Activated CD8-positive, alpha-beta memory T cell treated with anti-CD3 and anti-CD28 coated beads, Interleukin-2, amount 50 U/mL, for 24 hours (primary cell): ENCODE results near the gene HYDIN.
"Not testable (repeated sequence)": the region's sequence is repeated elsewhere in the genome, so short reads cannot be mapped to it uniquely, and the experiment has no call there.

Experiments used
- DNase-seq: peaks from one replicate; pipeline ENCODE4 v3.0.0-alpha.2; 2020; ENCODE audit errors: extremely low read depth

Gene HYDIN

DNA sequence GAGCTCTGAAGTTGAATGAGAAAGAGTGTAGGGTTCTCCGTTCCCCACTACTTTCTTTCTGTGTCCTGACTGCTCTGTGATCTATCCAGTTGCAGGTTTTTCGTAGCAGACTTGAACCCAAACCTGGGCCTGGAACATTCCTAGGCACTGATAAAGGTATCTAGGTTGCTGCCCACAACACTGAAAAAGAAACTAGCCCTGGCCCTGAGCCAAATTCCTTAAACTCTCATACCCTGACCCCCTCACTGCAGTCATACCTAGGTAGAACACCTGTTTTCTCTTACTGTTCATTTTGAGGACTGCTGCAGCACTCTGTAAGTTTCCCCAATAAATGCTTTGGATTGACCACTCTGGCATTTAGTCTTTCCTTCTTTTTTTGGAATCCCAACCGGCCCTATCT lies 5.4 kb downstream of the HYDIN start:
- no peak for DNase-seq

DNA sequence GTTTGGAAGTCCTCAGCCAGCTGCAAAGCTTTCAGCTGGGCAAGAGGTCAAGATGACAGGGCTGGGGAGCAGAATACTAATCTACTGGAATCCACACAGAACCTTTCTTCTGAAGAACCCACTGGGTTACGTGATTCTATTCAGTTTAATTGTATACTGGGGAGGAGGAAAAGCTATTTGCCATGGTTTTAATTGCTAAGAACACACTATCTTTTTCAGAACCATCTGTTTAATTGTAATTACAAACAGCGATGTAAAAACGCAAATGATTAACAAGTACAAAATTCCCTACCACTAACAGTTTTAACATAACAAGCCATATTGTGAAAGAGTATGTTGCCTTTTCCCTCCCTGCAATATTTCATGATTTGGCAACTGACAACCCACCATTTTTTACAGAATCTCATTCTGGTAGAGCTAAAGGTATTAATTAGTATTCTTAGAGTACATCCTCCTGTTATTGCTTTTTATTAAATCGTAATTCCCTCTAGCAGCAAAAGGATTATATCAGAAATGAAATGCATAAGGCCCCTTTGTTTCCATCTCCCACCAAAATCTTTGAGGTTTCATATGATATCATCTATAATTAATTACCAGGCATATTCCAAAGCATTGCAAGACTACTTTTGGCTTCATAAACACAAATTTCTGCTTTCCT lies 12.1 kb downstream of the HYDIN start:
- no peak for DNase-seq

DNA sequence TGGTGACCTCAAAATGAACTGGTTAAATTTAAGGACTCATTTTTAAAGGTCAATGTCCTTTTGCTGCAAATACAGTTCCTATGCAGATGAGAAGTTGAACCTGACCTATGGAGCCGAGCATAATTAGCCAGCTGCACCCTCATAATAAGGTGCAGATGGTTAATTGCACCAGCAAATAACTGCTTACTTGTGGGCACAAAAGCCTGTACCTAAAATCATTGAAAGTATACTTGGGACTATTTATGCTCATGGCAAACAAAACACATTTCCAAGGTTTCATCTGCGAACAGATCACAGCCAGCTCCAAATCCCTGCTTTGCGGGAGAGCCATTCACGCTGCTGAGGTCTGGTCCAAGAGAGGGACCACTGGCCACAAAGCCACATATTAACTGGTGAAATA lies 13.0 kb downstream of the HYDIN start:
- no peak for DNase-seq

GRCh38 chr16:71216714-71217113 lies 13.8 kb downstream of the HYDIN start:
- DNase-seq = no peak

DNA sequence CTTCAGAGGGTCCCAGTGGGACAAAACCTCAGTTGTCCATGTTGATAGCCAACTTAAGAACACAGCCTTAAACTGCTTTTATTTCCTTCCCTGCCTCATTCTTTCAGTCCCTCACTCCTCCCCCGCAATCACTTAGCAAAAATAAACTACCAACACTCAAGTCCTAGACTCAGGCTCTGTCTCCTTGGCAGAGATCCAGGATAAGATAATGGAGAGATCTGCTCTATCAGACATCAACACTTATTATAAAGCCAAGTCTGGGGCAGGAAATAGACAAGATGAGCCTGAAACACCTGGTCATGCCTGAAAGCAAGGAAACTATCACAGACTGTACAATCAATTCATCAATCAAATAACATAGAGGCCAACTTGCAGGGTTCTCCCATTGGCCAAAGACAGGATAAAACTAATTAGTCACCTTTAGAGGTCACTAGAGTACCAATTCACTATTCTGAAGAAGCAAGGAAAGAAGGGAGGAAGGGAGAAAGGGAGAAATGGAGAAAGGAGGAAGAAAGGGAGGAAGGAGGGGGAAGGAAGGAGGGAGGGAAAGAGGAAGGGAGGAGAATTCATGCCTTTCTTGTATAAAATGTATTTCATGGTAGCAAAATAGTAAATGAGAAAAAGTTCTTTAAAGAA lies 15.7 kb downstream of the HYDIN start:
- no peak for DNase-seq

DNA sequence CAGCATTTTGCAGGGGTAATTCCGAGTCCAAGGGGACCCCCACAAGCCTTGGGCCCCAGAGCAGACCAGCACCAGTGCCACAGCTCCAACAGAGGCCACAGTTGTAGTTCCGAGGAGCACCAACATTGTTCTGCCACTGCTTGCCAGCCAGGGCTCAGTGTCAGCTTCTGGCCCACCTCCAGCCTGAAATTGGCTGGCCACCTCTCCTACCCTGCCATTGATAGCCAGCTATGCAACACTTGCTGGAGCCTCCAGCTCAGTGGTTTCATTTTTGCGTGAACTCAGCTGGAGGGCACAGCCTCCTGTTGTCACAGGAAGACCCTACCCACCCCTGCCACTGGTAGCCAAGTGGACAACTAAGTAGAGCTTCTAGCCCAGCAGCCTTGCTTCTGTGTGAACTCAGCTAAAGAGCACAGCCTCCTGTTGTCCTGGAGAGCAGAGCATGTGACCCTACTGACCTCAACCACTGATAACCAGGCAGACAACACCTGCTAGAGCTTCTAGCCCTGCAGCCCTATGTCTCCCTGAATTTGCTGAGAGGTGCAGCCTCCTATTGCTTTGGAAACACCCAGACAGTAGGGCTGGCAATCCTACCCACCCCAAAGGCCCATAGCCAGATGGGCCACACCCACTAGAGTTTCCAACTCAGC lies 24.9 kb downstream of the HYDIN start:
- DNase-seq = no peak

DNA sequence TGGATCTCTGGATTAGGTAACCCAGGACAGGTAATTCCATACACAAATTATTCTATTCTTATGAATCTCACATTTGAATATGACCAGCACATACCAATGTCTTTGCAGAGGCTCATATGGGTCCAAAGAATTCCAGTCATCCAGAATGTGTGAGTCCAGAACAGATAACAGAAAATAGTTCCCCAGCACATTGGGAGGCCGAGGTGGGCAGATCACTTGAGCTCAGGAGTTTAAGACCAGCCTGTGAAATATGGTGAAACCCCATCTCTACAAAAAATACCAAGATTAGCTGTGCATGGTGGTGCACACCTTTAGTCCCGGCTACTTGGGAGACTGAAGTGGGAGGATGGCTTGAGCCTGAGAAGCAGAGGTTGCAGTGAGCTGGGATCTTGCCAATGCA lies 26.9 kb downstream of the HYDIN start:
- DNase-seq = no peak

DNA sequence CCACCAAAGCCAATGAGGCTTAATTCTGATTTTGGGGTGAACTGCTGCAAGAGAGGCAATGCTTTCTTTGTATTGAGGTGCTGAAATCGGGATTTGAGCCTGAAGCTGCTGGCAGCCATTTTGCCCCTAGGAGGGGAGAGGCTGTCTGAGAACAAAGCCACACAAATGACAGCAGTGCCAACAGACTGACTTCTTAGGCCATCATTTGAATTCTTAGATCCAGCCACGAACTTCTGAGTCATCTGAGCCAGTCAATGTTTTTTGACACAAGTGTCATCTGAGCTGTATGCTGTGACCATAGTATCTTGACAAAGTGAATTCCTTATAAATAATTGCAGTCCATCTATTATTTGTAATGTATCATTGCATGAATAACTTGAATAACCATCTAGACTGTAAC lies 29.0 kb downstream of the HYDIN start:
- DNase-seq = no peak

DNA sequence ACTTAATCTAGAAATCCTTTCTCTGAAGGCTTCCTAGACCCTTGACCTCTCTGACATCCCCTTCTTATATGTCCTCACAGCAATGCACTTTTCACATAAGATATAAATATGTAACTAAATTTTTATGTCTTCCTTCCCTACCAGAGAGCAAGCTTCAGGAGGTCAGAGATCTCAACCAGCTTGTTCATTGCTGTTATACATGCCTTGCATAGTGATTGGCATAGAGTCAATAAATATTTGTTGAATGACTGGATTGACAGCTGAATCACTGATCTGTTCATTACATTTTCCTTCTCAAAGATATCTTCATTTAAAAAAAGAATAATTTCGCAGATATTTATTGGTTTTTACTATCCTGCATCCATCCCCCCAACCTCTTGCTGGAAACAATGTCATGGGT lies 29.5 kb downstream of the HYDIN start:
- no peak for DNase-seq

- no peak for DNase-seq
Measured at GRCh38 chr16:71198408-71198807, 32.1 kb downstream of the HYDIN start.

DNA sequence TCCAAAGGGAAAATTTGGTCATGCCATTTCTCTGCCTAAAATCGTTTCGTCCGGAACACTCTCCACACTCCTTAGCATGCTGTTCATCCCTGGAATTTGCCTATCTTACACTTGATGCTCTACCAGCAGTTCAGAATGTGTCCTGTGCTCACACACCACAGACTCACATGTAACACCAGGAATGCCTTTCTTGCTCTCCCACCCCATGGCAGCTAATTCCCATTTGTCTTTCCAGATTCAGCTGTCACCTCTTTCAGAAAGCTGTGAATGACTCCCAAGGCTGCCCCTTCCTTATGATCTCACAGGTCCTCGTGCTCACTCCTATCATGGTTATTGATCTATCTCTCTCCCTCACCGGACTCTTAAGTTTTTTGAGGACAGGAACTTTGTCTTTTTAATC lies 38.1 kb downstream of the HYDIN start:
- DNase-seq = no peak

GRCh38 chr16:71188956-71189712 lies 41.4 kb downstream of the HYDIN start:
- DNase-seq = no peak

- DNase-seq = no peak
Measured at GRCh38 chr16:71185347-71185746, 45.2 kb downstream of the HYDIN start.

DNA sequence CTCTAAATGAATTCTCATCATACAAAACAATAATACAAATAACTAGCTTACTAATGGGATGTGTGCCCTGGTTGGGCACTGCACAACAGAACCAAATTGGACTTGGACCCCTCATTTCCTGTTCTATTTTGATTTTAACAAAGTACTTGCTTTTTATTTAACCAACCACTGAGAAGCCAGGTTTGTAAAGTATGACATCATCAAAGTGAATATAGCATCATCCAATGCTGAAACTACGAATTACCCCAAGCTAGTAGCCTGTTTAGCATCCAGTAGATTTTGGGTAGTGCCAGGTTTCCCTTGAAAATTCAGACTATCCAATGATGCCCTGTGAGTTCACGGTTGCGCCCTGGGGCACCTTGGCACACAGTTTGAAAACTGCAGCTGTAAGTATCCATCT lies 51.0 kb downstream of the HYDIN start:
- no peak for DNase-seq

DNA sequence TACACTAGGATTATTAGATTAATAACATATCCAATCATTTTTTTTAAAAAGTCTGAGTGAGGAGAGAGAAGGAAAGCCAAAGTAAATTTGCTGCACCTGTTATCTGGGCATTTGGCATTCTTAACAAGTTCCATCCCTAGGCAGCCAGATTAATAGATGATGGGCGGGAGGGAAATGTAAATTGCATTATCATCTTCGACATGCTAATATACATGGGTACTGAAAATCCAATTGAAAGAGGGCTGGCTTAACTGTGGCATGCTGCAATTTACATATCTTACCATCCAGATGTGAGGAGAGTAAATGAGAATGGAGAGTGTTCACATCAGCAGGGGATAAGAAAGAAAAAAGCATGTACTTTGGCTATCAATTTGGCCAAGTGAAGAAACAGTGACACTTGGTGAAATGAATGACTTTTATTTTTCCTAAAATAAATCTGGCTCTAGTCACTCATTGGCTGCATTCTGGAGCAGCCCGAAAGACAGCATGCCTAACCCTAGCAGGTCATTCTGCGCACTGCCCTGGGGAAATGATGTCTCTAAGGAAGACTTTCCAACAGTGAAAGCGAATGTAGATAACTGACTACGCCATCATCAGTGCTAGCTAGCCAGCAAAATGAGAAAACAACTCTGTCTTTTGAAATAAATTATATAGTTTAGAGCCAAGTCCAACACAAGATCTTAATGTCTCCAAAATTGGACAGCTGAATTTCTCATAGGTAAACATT lies 57.9 kb downstream of the HYDIN start:
- no peak for DNase-seq

GRCh38 chr16:71161007-71161406 lies 69.5 kb downstream of the HYDIN start:
- DNase-seq = not testable (repeated sequence)

- not testable (repeated sequence) for DNase-seq
Measured at GRCh38 chr16:71157278-71157677, 73.2 kb downstream of the HYDIN start.

DNA sequence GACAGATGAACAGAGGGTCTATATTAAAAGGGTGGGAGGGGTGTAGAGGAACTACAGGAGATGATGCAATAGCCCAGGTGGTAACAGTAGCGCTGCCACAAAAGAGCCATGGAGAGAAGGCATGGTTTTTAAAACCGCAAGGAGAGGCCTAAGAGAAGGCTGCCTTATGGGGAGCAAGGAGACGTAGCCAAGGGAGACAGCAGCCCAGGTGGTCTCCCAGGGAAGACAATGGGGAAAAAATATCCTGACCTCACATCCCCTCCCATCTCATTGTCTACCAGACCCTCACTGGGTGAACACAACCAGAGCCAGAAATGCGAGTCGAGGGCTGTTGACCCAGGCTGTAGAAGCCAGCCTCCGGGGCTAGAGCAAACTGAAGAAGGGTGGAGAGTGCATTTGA lies 77.2 kb downstream of the HYDIN start:
- not testable (repeated sequence) for DNase-seq

- not testable (repeated sequence) for DNase-seq
Measured at GRCh38 chr16:71151654-71152053, 78.9 kb downstream of the HYDIN start.

DNA sequence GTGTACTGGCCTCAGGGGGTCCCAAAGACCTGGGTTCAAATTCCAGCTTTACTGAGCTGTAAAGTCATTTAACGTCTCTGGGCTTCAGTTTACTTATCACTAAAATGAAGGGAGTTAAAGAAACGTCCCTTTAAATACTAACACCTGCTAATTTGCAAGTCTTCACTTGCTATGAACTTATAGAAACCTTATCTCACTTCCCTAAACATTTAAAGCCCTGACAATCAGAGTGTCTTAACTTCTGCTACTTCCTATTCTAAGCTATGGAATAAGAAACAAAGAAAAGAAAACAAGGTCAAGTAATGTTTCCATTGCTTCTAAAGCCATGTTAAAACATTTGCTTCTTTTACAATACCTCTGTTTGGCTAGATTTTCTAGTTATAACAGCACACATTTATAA lies 87.3 kb downstream of the HYDIN start:
- not testable (repeated sequence) for DNase-seq

GRCh38 chr16:71110565-71110964 lies 120.0 kb downstream of the HYDIN start:
- not testable (repeated sequence) for DNase-seq

DNA sequence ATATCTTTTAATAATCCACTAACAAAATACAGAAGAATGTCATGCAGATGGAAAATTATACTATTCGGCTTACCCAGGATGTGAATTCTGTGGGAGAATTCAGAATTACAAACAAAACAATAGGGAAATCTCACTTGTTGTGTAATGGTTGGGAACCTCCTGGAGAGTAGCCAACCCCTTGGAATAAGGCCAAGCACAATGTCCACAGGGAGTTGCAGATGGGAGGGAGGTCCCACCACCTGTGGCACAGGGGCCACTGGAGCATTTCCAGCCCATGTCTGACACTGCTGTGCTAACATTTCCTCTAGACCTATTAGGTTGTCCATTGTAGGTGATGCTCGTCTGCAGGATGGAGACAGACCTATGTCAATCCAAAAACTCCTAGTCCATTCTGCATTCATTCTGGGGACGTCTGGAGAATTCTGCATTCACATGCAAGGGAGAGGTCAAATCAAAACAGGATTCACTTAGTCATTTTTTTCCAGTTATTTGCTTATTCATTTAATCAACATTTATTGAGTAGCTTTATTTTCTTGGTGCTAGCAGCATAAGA lies 120.8 kb downstream of the HYDIN start:
- DNase-seq = not testable (repeated sequence)
